Measurements from ENCODE around the gene AJUBA.

Gene AJUBA

GRCh38 chr14:22973217-22974032, 8.9 kb downstream of the AJUBA start:
- TF ChIP-seq RAD21 (IDR thresholded peaks at IDR 0.05; ENCODE audit: low read depth) (peak; percentile 70), MAX (IDR thresholded peaks at IDR 0.05) (no peak)

- TF ChIP-seq YY1 (IDR thresholded peaks at IDR 0.05; ENCODE audit: low read depth) (no peak), NFIC (IDR thresholded peaks at IDR 0.05) (no peak), TEAD4 (IDR thresholded peaks at IDR 0.05) (no peak), MAX (IDR thresholded peaks at IDR 0.05) (no peak), ZBTB7A (IDR thresholded peaks at IDR 0.05; ENCODE audit: low read depth) (no peak), CEBPB (IDR thresholded peaks at IDR 0.05) (no peak), CREB1 (IDR thresholded peaks at IDR 0.05; ENCODE audit: low read depth) (no peak), EP300 (IDR thresholded peaks at IDR 0.05; ENCODE audit: borderline replicate concordance) (no peak)
- TF ChIP-seq, protein P1, sequence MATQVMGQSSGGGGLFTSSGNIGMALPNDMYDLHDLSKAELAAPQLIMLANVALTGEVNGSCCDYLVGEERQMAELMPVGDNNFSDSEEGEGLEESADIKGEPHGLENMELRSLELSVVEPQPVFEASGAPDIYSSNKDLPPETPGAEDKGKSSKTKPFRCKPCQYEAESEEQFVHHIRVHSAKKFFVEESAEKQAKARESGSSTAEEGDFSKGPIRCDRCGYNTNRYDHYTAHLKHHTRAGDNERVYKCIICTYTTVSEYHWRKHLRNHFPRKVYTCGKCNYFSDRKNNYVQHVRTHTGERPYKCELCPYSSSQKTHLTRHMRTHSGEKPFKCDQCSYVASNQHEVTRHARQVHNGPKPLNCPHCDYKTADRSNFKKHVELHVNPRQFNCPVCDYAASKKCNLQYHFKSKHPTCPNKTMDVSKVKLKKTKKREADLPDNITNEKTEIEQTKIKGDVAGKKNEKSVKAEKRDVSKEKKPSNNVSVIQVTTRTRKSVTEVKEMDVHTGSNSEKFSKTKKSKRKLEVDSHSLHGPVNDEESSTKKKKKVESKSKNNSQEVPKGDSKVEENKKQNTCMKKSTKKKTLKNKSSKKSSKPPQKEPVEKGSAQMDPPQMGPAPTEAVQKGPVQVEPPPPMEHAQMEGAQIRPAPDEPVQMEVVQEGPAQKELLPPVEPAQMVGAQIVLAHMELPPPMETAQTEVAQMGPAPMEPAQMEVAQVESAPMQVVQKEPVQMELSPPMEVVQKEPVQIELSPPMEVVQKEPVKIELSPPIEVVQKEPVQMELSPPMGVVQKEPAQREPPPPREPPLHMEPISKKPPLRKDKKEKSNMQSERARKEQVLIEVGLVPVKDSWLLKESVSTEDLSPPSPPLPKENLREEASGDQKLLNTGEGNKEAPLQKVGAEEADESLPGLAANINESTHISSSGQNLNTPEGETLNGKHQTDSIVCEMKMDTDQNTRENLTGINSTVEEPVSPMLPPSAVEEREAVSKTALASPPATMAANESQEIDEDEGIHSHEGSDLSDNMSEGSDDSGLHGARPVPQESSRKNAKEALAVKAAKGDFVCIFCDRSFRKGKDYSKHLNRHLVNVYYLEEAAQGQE (IDR thresholded peaks at IDR 0.05; ENCODE audit: low read depth), result no peak
Measured at GRCh38 chr14:22972313-22972930, 9.9 kb downstream of the AJUBA start.

DNA sequence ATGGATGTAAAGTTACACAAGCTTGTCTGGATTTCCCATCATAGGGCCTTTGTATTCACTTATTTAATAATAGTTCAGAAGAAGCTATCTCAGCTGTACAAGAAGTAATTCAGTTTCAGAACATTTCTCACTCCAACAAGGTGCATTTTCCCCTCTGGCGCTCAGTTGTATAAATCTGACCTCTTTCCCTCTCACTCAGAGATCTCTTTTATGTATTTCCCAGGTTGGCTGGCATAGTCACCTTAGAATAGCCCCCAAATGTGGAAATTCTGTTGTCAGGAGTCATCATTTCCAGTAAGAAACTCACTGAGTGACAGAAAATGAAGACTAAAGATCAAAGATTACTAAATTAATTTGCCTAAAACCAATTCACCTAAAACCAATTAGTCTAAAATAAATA, 11.2 kb downstream of the AJUBA start:
- no peak for TF ChIP-seq RAD21 (IDR thresholded peaks at IDR 0.05; ENCODE audit: low read depth)
- no peak for TF ChIP-seq EGR1 (IDR thresholded peaks at IDR 0.05)
- TF ChIP-seq YY1 (IDR thresholded peaks at IDR 0.05; ENCODE audit: low read depth), result no peak
- no peak for TF ChIP-seq EP300 (IDR thresholded peaks at IDR 0.05; ENCODE audit: borderline replicate concordance)
- no peak for TF ChIP-seq NFIC (IDR thresholded peaks at IDR 0.05)
- TF ChIP-seq, protein P1 (IDR thresholded peaks at IDR 0.05; ENCODE audit: low read depth), result no peak
- TF ChIP-seq TEAD4 (IDR thresholded peaks at IDR 0.05), result no peak

DNA sequence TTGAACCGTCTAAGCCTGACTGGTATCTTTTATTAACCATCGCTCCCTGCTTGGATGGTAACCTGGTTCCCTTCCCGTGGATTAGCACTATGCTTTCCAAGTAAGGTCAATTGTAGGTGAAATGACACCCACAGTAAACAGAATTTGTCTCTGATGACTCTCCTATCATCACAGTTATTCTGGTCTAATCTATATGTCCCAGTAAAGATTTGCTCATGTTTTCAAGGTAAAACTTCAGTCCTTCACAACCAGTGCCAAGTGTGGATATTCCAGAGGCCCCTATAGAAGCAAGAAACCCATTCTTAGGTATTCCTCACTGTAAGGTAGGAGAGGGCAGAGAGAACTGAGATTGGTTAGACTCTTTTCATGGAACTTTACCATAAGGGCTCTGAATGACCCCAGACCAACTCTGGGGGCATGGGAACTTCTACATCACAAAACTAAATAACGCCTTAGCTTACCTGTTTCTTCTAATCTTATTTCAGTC, 15.5 kb downstream of the AJUBA start:
- TF ChIP-seq CEBPB (IDR thresholded peaks at IDR 0.05), result no peak
- TF ChIP-seq, protein P1 (IDR thresholded peaks at IDR 0.05; ENCODE audit: low read depth), result no peak
- no peak for TF ChIP-seq NFIC (IDR thresholded peaks at IDR 0.05)
- TF ChIP-seq TEAD4 (IDR thresholded peaks at IDR 0.05), result no peak
- no peak for TF ChIP-seq YY1 (IDR thresholded peaks at IDR 0.05; ENCODE audit: low read depth)
- no peak for TF ChIP-seq EP300 (IDR thresholded peaks at IDR 0.05; ENCODE audit: borderline replicate concordance)
- no peak for TF ChIP-seq TAF1 (IDR thresholded peaks at IDR 0.05; ENCODE audit: low read depth)
- TF ChIP-seq FOXM1 (IDR thresholded peaks at IDR 0.05; ENCODE audit: borderline replicate concordance, low read depth), result no peak

DNA sequence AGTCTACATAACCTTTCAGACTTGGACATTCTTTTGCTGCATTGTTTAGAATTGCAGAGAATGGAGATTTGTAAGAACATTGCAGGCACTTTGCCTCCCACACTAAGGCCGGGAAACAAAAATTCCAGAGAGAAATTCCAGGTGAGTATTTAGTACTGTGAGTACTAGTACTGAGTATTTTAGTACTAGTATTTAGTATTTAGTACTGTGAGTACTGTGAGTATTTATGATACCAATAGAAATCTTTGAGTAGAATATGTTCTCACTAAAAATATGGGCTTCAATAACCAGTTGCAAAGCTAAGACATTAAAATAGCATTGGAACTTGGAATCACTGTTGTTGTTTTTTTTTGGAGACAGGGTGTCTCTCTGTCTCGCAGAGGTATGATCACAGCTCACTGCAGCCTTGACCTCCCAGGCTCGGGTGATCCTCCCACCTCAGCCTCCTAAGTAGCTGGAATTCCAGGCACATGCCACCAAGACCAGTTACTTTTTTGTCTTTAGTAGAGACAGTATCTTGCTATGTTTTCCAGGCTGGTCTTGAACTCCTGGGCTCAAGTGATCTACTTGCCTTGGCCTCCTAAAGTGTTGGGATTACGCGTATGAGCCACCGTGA, 20.2 kb downstream of the AJUBA start:
- TF ChIP-seq CREB1 (IDR thresholded peaks at IDR 0.05; ENCODE audit: low read depth), result no peak
- TF ChIP-seq NFIC (IDR thresholded peaks at IDR 0.05), result no peak
- no peak for TF ChIP-seq YY1 (IDR thresholded peaks at IDR 0.05; ENCODE audit: low read depth)
- TF ChIP-seq TAF1 (IDR thresholded peaks at IDR 0.05; ENCODE audit: low read depth), result no peak
- TF ChIP-seq, protein P2, sequence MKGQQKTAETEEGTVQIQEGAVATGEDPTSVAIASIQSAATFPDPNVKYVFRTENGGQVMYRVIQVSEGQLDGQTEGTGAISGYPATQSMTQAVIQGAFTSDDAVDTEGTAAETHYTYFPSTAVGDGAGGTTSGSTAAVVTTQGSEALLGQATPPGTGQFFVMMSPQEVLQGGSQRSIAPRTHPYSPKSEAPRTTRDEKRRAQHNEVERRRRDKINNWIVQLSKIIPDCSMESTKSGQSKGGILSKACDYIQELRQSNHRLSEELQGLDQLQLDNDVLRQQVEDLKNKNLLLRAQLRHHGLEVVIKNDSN (IDR thresholded peaks at IDR 0.05), result no peak
- TF ChIP-seq, protein P1 (IDR thresholded peaks at IDR 0.05; ENCODE audit: low read depth), result no peak
- TF ChIP-seq ZBTB7A (IDR thresholded peaks at IDR 0.05; ENCODE audit: low read depth), result no peak
- no peak for TF ChIP-seq EGR1 (IDR thresholded peaks at IDR 0.05)
- TF ChIP-seq TEAD4 (IDR thresholded peaks at IDR 0.05), result no peak
- no peak for TF ChIP-seq EP300 (IDR thresholded peaks at IDR 0.05; ENCODE audit: borderline replicate concordance)
- no peak for TF ChIP-seq TCF12 (IDR thresholded peaks at IDR 0.05; ENCODE audit: low read depth)
